Heart left ventricle (tissue), 13 donors: ENCODE results near the gene CHST7.

Experiments used
- CTCF ChIP-seq, 12 donors: fragments of 200-600 bp; sonication (generic) in 4 of 12; IDR thresholded peaks; one replicate each; pipeline versions ENCODE4 v1.5.0 to v1.8.0; 2018 to 2022; ENCODE audit warnings: antibody characterized with exemption in 12 of 12, mild to moderate bottlenecking in 5 of 12
- POLR2A ChIP-seq, 2 donors: fragments of 450-650 bp; IDR thresholded peaks; one replicate each; pipeline ENCODE4 v1.6.1; 2017; ENCODE audit warnings: antibody characterized with exemption in 2 of 2, mild to moderate bottlenecking in 2 of 2, moderate library complexity in 2 of 2
- donor health status: ischemic (EF 13 %, LVEDD 7.1; RV severe dilation, severe dysfunction).
- donor health status: DM: no; HTN: yes; CAD: no.
- donor health status: DM: no; HTN: no; CAD: no.
- donor health status: ischemic (EF 25% LVEDD 6.9; RV normal size, moderate dysfunction).
- donor health status: ischemic (EF 25% LVEDD 5.7; RV mildly dilated, moderate dysfunction).
- donor health status: ischemic (EF 35%, LVEDD 5.7; RV mildly dilated, moderate dysfunction).
- donor health status: nonischemic (EF 11% LVEDD 7.7; RV severe dilation, severe dysfunction).
- donor health status: DM: yes; HTN: yes; CAD: no.
- donor health status: PGD.
- donor health status: ischemic (EF 29% LVEDD 5.4; RV normal size, mild dysfunction).
- donor health status: nonischemic (EF 23%, LVEDD 6.1; RV moderate dilation, normal function).

DNA sequence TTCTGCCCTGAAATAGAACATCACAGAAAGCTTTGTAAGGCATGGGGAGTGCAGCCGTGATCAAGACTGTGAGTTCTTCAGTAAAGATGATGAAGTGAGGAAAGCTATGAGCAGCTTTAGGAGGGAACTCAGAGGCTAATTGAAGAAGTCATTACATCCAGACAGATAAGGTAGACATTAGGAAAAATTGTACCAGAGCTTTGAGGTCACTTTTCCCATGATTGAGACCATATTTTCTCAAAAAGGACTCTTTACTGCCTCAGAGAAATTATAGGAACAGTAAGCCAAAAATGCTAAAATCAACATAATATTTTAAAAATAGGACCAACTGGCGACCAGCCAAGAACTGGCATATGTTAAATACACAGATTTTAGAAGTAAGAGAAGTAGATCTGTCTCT is 11.2 kb downstream of the CHST7 start:
- no peak for TF ChIP-seq POLR2A (IDR thresholded peaks at IDR 0.05)
- TF ChIP-seq CTCF (IDR thresholded peaks at IDR 0.05) = no peak
